ENCODE measurements around the gene ITGA2.

The ITGA2 gene

DNA sequence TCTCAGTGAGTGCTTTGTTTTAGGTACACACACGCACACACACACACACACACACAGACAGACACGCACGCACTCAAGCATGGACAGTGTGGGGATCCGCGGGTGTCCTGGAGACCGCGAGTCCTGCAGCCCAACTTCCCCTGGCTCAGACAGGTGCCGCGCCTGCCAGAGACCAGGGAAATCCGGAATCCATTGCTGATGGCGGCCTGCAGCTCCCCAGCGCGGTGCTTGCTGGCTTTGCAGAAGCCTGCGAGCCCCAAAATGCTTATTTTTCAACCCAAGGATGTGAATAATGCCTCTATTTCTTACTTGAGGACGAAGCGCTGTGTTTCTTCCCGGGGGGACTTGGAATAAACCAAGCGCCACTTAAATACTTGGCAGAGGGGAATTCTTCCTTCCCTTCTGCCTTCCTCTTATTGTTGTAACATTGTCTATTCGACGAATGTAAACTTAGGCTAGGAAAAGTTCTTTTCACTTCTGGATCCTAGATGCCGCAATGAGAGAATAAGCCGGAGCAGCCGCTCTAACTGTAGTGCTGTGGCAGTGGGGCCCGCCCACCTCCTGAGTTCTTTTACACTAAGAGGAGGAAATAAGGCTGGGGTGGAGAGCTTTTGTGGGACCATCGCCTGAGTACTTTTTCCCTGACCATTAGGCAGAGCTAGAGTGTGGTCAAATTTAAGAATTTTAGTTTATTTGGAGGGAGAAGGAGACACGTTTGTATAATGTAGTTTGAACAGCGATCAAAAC is 802 bp downstream of the ITGA2 start:
- DNase-seq = peak; percentile 55

DNA sequence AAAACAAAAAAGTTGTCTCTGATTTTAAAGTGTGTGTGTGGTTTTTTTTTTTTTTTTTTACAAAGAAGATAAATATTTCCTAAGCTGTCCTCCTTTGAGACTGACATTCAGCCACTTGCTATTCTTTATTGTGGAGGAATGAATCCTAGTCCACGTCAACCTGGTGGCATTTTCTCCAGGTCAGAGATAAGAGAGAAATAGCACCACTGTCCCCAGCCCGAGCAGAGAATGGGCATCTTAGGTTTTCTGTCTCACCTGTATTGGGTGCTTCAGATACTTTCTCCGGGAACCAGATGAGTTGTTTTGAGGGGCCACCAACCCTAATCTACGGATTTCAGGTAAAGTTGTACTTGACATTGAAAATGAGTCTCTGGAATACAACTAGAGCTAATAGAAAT is 1.4 kb downstream of the ITGA2 start:
- no peak for DNase-seq

DNA sequence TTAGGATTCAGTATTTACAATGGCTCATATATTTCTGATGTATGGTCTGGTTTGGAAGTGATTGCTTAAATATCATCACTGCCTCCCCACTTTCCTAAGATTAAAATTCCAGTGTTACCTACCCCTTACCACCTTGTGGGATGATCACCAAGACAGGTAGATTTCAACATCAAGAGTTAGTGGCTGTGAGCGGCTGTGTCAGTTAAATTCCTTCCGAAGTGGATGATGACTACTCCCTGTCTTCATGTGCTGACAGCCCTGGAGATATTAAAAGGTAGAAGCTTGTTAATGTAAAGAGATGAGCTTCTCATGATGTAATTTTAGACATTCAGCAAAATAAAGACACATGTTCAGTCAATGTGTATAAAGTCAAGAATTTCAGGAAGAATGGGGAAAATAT is 4.2 kb downstream of the ITGA2 start:
- no peak for DNase-seq

DNA sequence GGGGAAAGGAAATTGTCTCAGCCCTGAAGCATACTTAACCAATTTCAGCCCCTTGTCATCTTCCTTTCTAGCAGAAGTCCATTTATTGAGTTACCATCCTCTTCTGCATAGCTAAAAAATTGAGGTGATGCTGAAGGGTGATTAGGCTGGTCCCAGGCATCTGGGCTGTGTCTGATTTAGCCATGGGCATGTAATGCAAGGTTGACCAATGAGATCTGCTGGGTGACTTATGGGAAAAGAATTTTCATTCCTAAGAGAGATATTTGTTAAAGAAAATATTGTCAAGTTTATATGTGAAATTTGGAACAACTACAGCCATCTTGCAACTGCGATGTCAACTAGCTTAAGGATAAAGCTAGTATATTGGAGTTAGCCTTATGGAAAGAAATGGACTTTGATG is 5.1 kb downstream of the ITGA2 start:
- DNase-seq = no peak

DNA sequence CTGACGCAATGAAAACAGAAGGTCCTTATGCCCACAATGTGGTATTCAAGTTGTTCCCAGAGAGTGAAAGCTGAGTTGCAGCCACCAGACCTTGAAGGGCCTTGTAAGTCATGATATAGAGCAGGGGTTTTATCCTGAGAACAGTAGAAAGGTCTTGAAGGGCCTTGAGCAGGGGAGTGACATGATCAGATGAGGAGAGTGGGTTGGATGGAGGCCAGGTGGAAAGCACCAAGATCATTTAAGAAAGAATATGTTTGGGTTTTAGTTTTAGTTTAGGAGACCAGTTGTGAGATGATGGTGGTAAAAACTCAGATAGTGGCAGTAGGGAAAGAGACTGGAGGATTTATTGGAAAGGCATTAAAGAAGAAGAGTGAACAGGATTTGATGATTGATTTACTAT is 5.9 kb downstream of the ITGA2 start:
- no peak for DNase-seq

DNA sequence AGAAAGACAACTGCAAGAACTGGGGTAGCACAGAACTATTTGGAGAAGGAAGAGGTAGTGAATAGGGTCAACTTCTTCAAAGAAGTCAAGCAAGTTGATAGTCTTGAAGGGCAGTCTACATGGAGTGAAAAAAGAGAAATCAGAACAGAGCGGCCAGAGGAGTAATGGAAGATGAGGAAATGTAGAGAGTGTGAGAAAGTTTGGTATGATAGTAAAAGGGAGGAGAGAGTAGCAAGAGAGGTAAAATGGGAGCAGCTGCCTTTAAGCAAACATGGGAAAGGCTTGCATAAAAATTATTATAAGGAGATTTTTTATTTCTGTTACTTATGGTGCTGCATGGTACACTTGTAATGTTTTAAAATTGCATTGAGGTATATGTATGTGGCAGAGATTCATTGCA is 6.8 kb downstream of the ITGA2 start:
- no peak for DNase-seq

DNA sequence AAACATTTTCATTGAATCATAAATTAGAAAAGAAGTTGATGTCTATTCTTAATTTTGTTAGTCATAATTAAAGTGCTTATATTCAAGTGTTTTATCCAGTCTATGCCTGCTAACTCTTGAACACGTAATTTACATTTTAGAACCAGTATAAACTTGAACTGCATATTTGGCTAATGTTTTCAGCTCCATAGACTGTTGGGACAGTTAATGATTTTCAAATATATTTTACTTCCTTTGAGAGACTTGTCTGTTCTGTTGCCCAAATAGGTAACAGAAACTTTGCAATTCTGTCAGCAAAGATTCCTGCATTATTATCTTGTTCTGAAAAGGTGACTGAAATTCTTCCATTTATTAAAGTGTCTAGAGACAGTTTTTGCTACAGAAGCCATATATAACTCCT is 7.8 kb downstream of the ITGA2 start:
- no peak for DNase-seq

DNA sequence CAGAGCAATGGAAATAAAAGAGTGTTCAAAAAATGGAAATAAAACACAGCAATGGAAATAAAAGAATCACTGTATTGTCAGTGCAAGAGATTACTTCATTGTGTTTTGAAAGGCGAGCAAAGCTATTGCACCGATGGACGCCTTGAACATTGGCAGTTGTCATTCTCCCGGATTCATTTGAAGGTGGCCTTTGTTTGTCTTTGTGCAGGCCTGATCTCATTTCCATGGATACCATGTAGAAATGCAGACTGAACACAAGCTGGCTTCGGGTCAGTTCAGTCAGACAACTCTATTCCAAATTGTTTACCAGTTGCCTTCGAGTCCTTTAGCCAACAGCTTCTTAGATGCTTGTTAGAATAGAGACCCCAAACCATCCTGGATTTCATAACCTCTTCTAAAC is 8.3 kb downstream of the ITGA2 start:
- DNase-seq = no peak

DNA sequence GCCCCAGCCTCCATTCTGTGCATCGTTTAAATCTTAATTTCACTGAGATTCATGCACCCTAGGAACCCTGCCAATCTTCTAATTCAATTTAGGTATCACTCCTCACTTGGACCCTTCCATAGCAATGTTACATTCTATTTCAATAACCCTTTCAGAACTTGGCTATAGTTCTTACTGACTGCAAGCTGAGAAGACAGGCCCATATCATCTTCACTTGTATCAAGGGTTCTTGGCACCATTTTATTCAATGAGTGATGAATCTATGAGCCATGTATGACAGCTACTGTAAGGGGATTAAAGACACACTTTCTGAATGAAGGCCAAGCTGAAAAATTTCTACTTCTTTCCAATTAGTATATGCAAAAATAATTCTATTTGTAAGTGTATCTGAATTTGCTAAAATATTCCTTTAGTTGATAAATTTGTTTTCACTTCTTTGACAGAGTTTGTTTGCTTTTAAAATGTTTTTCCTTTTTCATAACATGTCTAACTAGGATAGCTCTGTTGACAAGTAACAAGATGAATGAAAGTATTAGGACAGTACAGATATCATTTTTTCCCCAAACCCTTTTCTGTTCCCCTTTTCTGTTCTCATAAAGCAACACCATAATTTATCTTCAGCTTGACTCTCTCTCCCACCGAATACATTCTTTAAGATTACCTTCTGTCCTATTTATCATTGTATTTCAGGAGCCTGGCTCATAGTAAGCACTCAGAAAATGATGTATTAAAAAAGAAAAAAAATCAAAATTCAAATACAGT is 9.6 kb downstream of the ITGA2 start:
- DNase-seq = no peak

DNA sequence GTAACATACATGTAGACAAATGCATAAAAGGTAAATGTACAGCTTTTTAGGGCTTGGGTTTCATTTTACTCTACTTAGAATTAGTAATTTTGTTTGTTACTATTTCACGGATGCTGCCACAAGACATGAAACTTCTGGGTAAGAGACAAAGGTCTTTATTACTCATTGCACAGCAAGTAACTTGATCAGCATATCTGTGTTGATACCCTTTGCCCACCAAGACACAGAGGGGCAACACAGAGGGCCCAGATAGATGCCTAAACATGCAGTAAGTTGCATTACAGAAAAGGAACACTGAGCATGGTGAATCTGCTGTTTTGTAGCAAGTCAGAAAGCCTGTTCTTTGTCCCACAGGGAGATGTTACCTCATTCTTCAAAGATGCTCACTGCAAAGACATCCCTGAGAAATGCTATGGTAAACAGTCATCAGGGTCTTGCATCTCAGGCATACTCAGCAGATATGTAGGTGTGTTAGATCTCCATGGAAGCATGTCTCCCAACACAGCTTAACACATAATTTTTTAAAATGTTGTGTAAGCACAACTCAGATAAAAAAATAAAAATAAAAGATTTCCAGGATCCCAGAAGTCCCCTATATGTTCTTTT is 10.3 kb downstream of the ITGA2 start:
- DNase-seq = no peak

DNA sequence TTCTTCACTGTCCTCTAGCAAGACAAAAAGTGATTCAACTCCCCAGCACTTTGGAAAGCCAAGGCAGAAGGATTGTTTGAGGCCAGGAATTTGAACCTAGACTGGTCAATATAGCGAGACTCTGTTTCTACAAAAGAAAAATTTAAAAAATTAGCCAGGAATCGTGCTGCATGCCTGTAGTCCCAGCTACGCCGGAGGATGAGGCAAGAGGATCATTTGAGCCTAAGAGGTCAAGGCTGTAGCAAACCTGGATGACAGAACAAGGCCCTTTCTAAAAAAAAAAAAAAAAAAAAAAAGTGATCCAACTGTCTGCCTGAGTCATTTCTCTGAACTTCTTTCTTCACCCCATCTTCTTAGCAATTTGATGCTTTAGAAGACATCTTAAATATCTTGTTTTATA is 12.4 kb downstream of the ITGA2 start:
- no peak for DNase-seq

DNA sequence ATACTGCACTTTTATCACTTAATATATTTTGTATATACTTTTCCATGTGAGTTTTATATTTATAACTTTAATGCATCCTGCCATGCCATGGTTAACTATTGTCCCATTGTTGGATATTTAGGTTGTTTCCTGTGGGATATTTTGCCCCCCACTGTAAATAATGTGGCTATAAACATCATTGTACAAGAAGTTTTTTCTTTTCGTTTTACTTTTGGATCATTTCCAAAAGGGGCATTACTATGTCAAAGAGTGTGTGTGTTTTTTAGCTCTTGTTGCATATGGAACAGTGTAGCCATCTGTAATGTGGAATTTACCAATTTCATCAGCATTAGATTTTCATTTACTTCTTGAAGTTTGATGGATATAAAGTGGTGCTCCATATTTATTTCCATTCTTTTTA is 13.3 kb downstream of the ITGA2 start:
- no peak for DNase-seq

DNA sequence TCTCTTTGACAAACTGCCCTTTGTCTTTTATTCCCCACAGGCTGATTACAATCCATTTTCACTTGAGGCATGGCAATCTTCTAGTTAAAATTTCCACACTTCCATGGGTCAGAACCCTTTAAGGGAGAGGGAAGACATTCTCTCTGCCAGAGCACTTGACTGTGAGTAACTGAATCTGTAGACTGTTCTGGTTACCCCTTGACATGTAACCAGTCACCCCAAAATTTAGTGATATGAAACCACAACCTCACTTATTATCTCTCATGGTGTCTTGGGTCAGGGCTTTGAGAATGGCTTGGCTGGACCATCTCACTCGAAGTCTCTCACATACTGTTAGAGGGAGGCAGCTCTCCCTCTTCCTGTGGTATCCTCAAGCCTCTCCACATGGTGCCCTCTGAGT is 14.0 kb downstream of the ITGA2 start:
- no peak for DNase-seq

DNA sequence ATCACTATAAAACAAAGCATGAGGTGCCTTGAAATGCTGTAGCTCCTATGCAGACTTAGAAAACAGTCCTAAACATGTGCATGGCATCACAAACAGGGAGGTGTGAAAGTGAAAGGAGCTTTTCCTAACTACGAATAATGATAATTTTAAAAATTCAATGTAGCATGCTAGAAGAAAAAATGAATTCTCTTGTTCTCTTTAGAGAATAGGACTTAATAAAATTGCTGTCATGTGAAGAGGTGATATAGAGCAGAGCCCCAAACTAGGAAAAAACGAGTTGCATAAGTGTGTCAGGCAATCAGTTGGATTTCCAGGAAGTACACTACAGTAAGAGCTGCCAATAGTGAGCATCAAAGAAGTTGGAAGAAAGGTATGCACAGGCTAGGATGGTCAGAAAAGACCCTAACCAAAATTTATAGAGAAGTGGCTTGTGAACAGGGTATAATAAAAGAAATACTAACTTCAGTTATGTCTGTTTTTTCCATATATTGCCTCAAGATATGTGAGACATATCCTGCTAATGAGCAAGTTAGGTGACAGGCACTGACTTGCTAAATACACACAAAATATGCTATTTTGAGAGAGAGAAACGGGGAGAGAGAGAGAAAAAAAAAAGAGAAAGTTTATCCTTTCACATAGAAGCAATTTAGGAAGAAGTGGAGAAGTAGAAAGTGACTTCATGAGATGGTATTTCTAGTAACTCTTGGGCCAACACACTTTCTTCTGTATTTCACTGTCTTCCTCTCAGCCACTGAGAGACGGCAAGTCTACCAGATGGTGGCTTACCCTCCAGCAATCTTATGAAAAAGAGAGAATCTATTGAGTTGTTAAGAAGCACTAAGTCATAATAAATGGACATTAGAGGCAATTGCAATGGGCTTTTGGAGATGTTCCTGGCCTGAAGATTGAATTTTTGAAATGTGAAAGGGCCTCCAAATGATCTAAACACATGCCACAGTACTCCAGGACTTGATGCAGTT is 18.0 kb downstream of the ITGA2 start:
- no peak for DNase-seq

DNA sequence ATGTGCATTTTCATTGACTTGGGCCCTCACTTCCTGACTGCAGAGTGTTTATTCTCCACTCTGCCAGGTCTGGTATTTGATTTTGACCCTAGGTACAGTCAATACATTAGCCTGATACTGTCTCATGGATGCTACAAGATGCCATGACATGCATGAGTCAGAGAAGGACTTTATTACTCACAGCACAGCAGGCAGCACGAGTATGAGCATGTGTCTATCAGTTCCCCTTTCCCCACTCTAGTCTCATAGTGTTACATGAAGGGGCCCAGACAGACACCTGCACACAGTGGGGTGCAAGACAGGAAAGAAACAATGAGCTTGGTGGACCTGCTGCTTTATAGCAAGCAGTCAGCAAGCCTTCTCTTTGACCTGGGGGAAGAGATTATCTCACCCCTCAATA is 19.6 kb downstream of the ITGA2 start:
- peak; percentile 52 for DNase-seq

DNA sequence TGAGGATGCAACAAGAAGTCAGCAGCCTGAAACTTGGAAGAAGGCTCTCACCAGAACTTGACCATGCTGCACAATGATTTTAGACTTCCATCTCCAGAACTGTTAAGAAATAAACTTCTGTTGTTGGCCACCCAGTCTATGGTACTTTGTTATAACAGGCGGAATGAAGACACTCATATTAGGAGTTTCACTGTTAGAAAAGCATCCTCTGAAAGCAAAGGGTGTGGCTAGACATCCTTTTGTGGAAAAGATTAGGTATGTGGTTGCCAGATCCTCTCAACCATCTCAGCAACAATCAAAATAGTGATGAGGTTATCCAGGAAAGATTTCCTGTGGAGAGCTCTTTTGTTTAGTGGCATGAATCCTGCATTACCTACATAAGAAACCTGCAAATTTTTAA is 20.7 kb downstream of the ITGA2 start:
- DNase-seq = no peak

DNA sequence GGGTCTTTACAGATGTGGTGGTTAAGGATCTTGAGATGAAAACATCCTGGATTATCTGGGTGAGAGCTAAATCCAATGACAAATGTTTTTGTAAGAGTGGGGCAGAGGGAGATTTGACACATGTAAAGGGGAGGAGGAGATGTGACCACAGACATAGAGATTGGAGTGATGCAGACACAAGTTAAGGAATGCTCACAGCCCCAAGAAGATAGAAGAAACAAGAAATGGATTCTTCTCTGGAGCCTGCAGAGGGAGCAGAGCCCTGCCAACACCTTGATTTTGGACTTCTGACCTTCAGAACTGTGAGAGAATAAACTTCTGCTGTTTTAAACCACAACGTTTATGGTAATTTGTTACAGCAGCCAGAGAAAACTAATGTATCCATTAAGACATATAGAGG is 21.7 kb downstream of the ITGA2 start:
- no peak for DNase-seq

DNA sequence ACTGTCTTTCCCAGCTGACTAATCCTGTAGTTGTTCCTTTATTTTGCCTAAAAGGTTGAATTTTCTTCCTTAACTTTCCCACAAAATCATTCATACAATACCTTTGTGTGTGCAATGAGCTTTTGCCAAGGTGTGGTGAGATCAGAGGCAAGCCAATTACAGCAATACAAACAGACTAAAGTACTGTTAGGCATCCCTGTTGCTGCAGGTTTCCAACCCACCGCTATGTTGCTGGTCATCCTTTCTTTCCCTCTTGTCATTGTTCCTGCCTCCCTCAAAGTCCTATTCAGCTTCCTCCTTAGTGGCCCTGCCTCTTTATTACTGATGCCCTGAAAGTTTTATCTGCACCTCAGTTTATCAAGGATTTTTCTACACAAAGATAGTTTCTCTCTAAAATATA is 22.1 kb downstream of the ITGA2 start:
- DNase-seq = no peak

DNA sequence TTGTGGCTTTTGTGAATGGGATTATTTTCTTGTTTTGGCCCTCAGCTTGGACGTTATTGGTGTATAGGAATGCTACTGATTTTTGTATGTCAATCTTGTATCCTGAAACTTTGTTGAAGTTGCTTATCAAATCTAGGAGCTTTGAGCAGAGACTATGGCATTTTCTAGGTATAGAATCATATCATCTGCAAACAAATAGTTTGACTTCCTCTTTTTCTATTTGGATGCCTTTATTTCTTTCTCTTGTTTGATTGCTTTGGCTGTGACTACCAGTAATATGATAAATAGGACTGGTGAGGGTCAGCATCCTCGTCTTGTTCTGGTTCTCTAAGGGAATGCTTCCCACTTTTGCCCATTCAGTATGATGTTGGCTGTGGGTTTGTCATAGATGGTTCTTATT is 24.7 kb downstream of the ITGA2 start:
- no peak for DNase-seq

DNA sequence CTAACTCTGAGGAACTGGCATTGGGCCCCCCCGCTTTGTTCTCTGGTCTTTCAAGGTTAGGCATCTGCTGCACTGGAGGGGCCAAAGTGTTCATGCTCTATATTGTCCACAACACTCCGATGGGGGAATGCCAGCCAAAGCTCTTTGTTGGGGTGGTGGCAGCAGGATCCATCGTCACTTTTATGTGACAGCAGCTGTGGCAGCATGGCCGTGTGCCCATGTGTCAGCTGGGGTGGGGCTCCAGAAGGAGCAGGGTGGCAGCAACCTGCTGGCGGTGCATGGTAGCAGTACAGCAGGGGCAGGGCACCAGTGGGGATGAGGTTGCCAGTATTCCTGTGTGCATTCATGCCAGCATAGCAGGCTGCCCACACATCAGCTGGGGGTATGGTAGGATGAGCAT is 28.2 kb downstream of the ITGA2 start:
- no peak for DNase-seq

DNA sequence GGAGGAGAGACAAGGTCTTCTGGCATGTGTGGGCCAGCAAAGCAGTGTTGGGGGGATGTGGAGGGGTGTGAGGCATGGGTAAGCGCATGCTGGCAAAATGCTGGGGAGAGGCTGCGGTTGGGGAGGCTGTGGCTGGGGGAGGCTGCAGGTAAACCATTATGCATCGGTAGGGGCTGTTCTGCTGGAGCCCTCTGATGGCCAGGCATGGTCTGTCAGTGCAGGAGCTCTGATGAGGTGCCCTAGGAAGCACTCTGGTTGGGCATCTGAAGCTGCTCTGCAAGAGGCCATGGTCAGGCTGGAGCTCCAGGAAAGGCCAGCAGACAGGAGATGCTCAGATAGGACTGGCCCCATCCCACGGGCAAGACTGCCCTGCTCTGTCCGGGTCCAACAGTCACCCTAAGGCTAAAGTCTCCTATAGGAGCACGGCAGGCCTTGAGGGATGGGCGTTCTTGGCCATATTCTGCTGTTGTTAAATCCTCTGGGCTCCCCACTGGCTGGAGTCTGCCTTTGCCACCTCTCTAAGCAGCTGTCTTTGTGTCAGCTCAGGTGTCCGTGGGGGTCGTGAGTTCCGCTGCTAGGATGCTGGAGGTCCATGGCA is 28.7 kb downstream of the ITGA2 start:
- no peak for DNase-seq

DNA sequence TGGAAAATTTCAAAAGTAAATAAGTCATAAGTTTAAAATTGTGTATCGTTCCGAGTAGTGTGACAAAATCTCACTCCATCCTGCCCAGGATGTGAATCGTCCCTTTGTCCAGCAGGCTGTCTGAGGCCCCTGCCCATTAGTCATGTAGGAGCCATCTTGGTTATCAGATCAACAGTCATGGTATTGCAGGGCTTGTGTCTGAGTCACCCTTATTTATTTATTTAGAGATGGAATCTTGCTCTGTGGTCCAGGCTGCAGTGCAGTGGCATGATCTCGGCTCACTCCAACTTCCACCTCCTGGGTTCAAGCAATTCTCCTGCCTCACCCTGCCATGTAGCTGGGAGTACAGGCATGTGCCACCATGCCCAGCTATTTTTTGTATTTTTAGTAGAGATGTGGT is 30.2 kb downstream of the ITGA2 start:
- no peak for DNase-seq
